HepG2 (cell line): ENCODE measurements around the gene CSMD2. TPM values are rescaled to one million over a fixed set of nuclear protein-coding genes. Genes with fewer than 3 reads are reported as not detected.

Experiments used
- ATAC-seq: fragments of 200-7000 bp; cut with Tn5 transposase; 3 replicates; pipeline ENCODE4 v1.9.1; 2020; ENCODE audit warnings: mild to moderate bottlenecking, moderate library complexity
- BruUV-seq: library from RNA; stranded (reverse); fragments of 400-500 nt; replicated peaks from 2 replicates; lab custom pipeline; 2021; lab: Mats Ljungman, UMichigan
- CTCF ChIA-PET: fragments of 300-600 bp; formaldehyde crosslinking; extraction: SDS; loops from one replicate; lab custom pipeline; 2021; ENCODE audit warnings: low total read pairs, inconsistent platforms, low intra/inter-chr PET ratio; lab: Yijun Ruan, JAX
- POLR2A ChIA-PET: fragments of 350-600 bp; sonication (Branson Sonifier 250); formaldehyde crosslinking; loops from one replicate; lab custom pipeline; 2020; ENCODE audit warnings: antibody characterized with exemption, inconsistent platforms; lab: Yijun Ruan, JAX
- DNase-seq: peaks from one replicate; pipeline ENCODE4 v3.0.0-alpha.2; 2015; ENCODE audit warnings: low spot score
- FAIRE-seq: peaks from 3 replicates; lab custom pipeline; 2011; peaks lifted over from hg19 to GRCh38; lab: Jason Lieb, UNC
- H2AFZ ChIP-seq: one replicate; pipeline ENCODE4 v1.6.1; 2011; ENCODE audit warnings: low read length, inconsistent platforms
- H3K27ac ChIP-seq: fragments of 300-600 bp; 3 replicates; pipeline ENCODE4 v1.8.0; 2011; ENCODE audit warnings: mixed run types, mild to moderate bottlenecking, mixed read lengths, low read length, inconsistent platforms; ENCODE audit not compliant: insufficient read depth; ENCODE audit errors: extremely low read length
- H3K27me3 ChIP-seq, 2 experiments: fragments of 200-600 bp in 1 of 2; 2 replicates in 1 of 2; 3 replicates in 1 of 2; pipeline versions ENCODE4 v1.6.0 to v1.8.0; 2011; ENCODE audit warnings: low read length in 2 of 2, mild to moderate bottlenecking in 2 of 2, moderate library complexity in 2 of 2, inconsistent platforms in 1 of 2; ENCODE audit not compliant: insufficient read depth in 2 of 2, control insufficient read depth in 1 of 2
- H3K36me3 ChIP-seq, 2 experiments: fragments of 200-600 bp in 1 of 2; replicated peaks in 1 of 2; 2 replicates in 1 of 2; 3 replicates in 1 of 2; pipeline versions ENCODE4 v1.5.1 to v1.8.0; 2011; ENCODE audit warnings: low read length in 2 of 2, inconsistent platforms in 1 of 2; ENCODE audit not compliant: insufficient read depth in 2 of 2, control insufficient read depth in 1 of 2
- H3K4me1 ChIP-seq: 2 replicates; pipeline ENCODE4 v1.5.1; 2012; ENCODE audit warnings: low read length, inconsistent platforms; ENCODE audit not compliant: insufficient read depth
- H3K4me2 ChIP-seq: 2 replicates; pipeline ENCODE4 v1.6.0; 2011; ENCODE audit warnings: low read depth, low read length, inconsistent platforms
- H3K4me3 ChIP-seq, 3 experiments: fragments of 200-600 bp in 1 of 3; sonication (generic), shearing (Covaris generic) in 1 of 3; replicated peaks in 1 of 3; 2 replicates each; pipeline ENCODE4 v1.5.1; 2011 to 2016; ENCODE audit warnings: low read length in 3 of 3, inconsistent platforms in 2 of 3, low read depth in 2 of 3, mild to moderate bottlenecking in 2 of 3, control low read depth in 1 of 3, mixed read lengths in 1 of 3; ENCODE audit not compliant: insufficient read depth in 1 of 3
- H3K79me2 ChIP-seq: one replicate; pipeline ENCODE4 v1.6.1; 2011; ENCODE audit warnings: low read length, inconsistent platforms; ENCODE audit not compliant: insufficient read depth
- H3K9ac ChIP-seq: 2 replicates; pipeline ENCODE4 v1.6.0; 2011; ENCODE audit warnings: mild to moderate bottlenecking, low read depth, low read length, inconsistent platforms; ENCODE audit not compliant: insufficient read depth
- H3K9me3 ChIP-seq: 2 replicates; pipeline ENCODE4 v1.5.1; 2012; ENCODE audit warnings: mild to moderate bottlenecking, low read length
- H4K20me1 ChIP-seq: 2 replicates; pipeline ENCODE4 v1.6.0; 2011; ENCODE audit warnings: inconsistent platforms, mild to moderate bottlenecking, low read length, moderate library complexity; ENCODE audit not compliant: insufficient read depth
- ARID2 ChIP-seq: sonication (generic); formaldehyde crosslinking; IDR thresholded peaks from 2 replicates; pipeline ENCODE4 v1.8.1; 2022; ENCODE audit warnings: mild to moderate bottlenecking, missing genetic modification reagents, borderline replicate concordance
- ARNT2 ChIP-seq: sonication (generic); formaldehyde crosslinking; IDR thresholded peaks from 2 replicates; pipeline ENCODE4 v1.8.0; 2022; ENCODE audit warnings: mild to moderate bottlenecking, low read depth, missing genetic modification reagents, moderate library complexity
- CEBPG ChIP-seq: IDR thresholded peaks from 2 replicates; pipeline ENCODE4 v1.6.1; 2016
- CHD2 ChIP-seq: IDR thresholded peaks from 2 replicates; pipeline ENCODE4 v1.6.1; 2011; ENCODE audit warnings: low read depth, low read length, improper control_type of control experiment
- HNF4A ChIP-seq: sonication (generic); formaldehyde crosslinking; IDR thresholded peaks from 2 replicates; pipeline ENCODE4 v1.4.0; 2020; ENCODE audit warnings: missing genetic modification reagents
- IKZF5 ChIP-seq: IDR thresholded peaks from 2 replicates; pipeline ENCODE4 v1.6.1; 2018; ENCODE audit warnings: missing genetic modification reagents, mild to moderate bottlenecking, missing compliant biosample characterization
- ISX ChIP-seq: sonication (generic); formaldehyde crosslinking; conservative IDR thresholded peaks from 2 replicates; pipeline ENCODE4 v1.5.0; 2020; ENCODE audit warnings: missing genetic modification reagents
- MYPOP ChIP-seq: sonication (generic); formaldehyde crosslinking; IDR thresholded peaks from 2 replicates; pipeline ENCODE4 v1.8.1; 2023; ENCODE audit warnings: mild to moderate bottlenecking, moderate library complexity, missing genetic modification reagents
- NKX3-1 ChIP-seq: sonication (generic); formaldehyde crosslinking; IDR thresholded peaks from 2 replicates; pipeline ENCODE4 v1.5.0; 2020; ENCODE audit warnings: missing genetic modification reagents
- RBM39 ChIP-seq: fragments of 200-400 bp; formaldehyde crosslinking; IDR thresholded peaks from one replicate; pipeline ENCODE4 v1.6.1; 2018; ENCODE audit warnings: antibody characterized with exemption, mild to moderate bottlenecking, low read depth, low read length; ENCODE audit not compliant: poor library complexity, severe bottlenecking
- SNAPC5 ChIP-seq: sonication (generic); formaldehyde crosslinking; IDR thresholded peaks from 2 replicates; pipeline ENCODE4 v1.8.1; 2023; ENCODE audit warnings: mild to moderate bottlenecking, missing genetic modification reagents, borderline replicate concordance
- YEATS2 ChIP-seq: sonication (generic); formaldehyde crosslinking; IDR thresholded peaks from 2 replicates; pipeline ENCODE4 v1.4.0; 2020; ENCODE audit warnings: missing genetic modification reagents, borderline replicate concordance
- ZFY ChIP-seq: sonication (generic); formaldehyde crosslinking; IDR thresholded peaks from 2 replicates; pipeline ENCODE4 v1.4.0; 2020; ENCODE audit warnings: missing genetic modification reagents
- ZKSCAN1 ChIP-seq: fragments of 150-350 bp; IDR thresholded peaks from 2 replicates; pipeline ENCODE4 v1.6.1; 2014; ENCODE audit warnings: low read length
- ZNF264 ChIP-seq: sonication (generic); formaldehyde crosslinking; IDR thresholded peaks from 2 replicates; pipeline ENCODE4 v1.4.0; 2020; ENCODE audit warnings: missing genetic modification reagents
- ZNF503 ChIP-seq: sonication (generic); formaldehyde crosslinking; IDR thresholded peaks from 2 replicates; pipeline ENCODE4 v1.4.0; 2020; ENCODE audit warnings: missing genetic modification reagents
- ZNF543 ChIP-seq: sonication (generic); formaldehyde crosslinking; IDR thresholded peaks from 2 replicates; pipeline ENCODE4 v1.4.0; 2020; ENCODE audit warnings: mild to moderate bottlenecking, missing genetic modification reagents
- ZNF766 ChIP-seq: sonication (generic); formaldehyde crosslinking; IDR thresholded peaks from 2 replicates; pipeline ENCODE4 v1.5.0; 2020; ENCODE audit warnings: missing genetic modification reagents, borderline replicate concordance
- ZNF878 ChIP-seq: sonication (generic); formaldehyde crosslinking; IDR thresholded peaks from 2 replicates; pipeline ENCODE4 v1.8.1; 2023; ENCODE audit warnings: mild to moderate bottlenecking, missing genetic modification reagents, moderate library complexity
- WGBS: methylation state at CpG from one replicate; pipeline ENCODE4 v1.1.6; 2017; ENCODE audit warnings: low lambda C conversion rate; 5-methylcytosine and 5-hydroxymethylcytosine counted together
- in situ Hi-C: cut with HindIII; loops from 2 replicates; pipeline ENCODE4 v1.10.0; 2017; ENCODE audit warnings: low pct_unique_long_range_greater_than_20kb; ENCODE audit not compliant: extremely low pct_ligation_motif_present
- intact Hi-C: fragments of 100-400 bp; cut with micrococcal nuclease; formaldehyde crosslinking; loops from one replicate; pipeline ENCODE4 v1.10.0; 2022; ENCODE audit not compliant: unreplicated experiment
- polyA plus RNA-seq, 8 experiments: library from polyadenylated mRNA; depleted of rRNA in 3 of 8; stranded (reverse) in 7 of 8; unstranded in 1 of 8; fragments of >200 nt; fragmentation: Illumina TruSeq in 4 of 8; extraction: Trizol in 4 of 8; gene quantifications; 2 replicates each; pipeline versions ENCODE4 v1.2.1 to v1.2.3, GENCODE V29; 2011 to 2016; ENCODE audit warnings: low read depth in 4 of 8, missing spikeins in 1 of 8, mixed read lengths in 1 of 8; ENCODE audit not compliant: insufficient read depth in 1 of 8
- total RNA-seq, 5 experiments: library from RNA; depleted of rRNA; stranded (reverse); fragments of >200 nt; fragmentation: Illumina TruSeq; extraction: Trizol; gene quantifications; 2 replicates each; pipeline ENCODE4 v1.2.3, GENCODE V29; 2016; ENCODE audit warnings: low read depth in 1 of 5

The CSMD2 gene
- total and polyA plus RNA-seq, 2 of the 13 experiments (the other 11 are each of a cell fraction or from before 2014, with no cell fraction given): not detected

GRCh38 chr1:33791251-33791650, 373.8 kb downstream of the CSMD2 start:
- CTCF ChIA-PET: no interaction called here
- H2AFZ ChIP-seq: no peak overlapping the region
- H3K4me2 ChIP-seq: no peak overlapping the region
- H3K27ac ChIP-seq: no peak overlapping the region
- in situ Hi-C loops (no loop called here), intact Hi-C loops (no loop called here)
- 3% methylated on average over 2 of the region's 2 CpGs for WGBS
- H3K4me3 ChIP-seq: no peak overlapping the region
- no peak for DNase-seq
- H4K20me1 ChIP-seq: no peaks in the 10 kb centered on the region
- POLR2A ChIA-PET: no interaction called here
- H3K9me3 ChIP-seq: peaks cover 11% of the 10 kb centered on the region; the same call in 1 of the 2 replicates
- TF ChIP-seq ZFY (CRISPR knock-in tag) (no peak), SNAPC5 (no peak), IKZF5 (CRISPR knock-in tag) (no peak), ZNF264 (CRISPR knock-in tag) (no peak), YEATS2 (CRISPR knock-in tag) (no peak), CHD2 (no peak), NKX3-1 (CRISPR knock-in tag) (no peak), ZNF766 (CRISPR knock-in tag) (no peak), ZKSCAN1 (no peak), ZNF878 (no peak), ISX (no peak), RBM39 (no peak), HNF4A (CRISPR knock-in tag) (no peak), ARNT2 (CRISPR knock-in tag) (no peak), ZNF543 (CRISPR knock-in tag) (no peak), ARID2 (CRISPR knock-in tag) (no peak), CEBPG (CRISPR knock-in tag) (no peak), MYPOP (CRISPR knock-in tag) (no peak), ZNF503 (no peak)
- H3K79me2 ChIP-seq: no peaks in the 10 kb centered on the region
- no peaks in the 10 kb centered on the region for H3K4me1 ChIP-seq
- no peaks in the 10 kb centered on the region; a peak in 1 of 5 replicates for H3K27me3 ChIP-seq
- H3K9ac ChIP-seq: no peak overlapping the region
- no peak for ATAC-seq
- no peak for FAIRE-seq
- no TSS peak for BruUV-seq
- H3K36me3 ChIP-seq: no peaks in the 10 kb centered on the region
